Natural killer cell treated with Interleukin-12 subunit alpha and Interleukin-12 subunit beta and Interleukin-15 and Interleukin-18, amount 100 ng/mL, for 72 hours (primary cell): ENCODE results near the gene DEPDC1. TPM values are rescaled to one million over a fixed set of nuclear protein-coding genes. Genes with fewer than 3 reads are reported as not detected.
"Not testable (repeated sequence)": the region's sequence is repeated elsewhere in the genome, so short reads cannot be mapped to it uniquely, and the experiment has no call there.

Experiments used
- ATAC-seq, 2 donors: fragments of 150-1000 bp; cut with Tn5 transposase in 1 of 2; sonication (Bioruptor Pico), chemical (Tn5 transposase) in 1 of 2; 2 replicates each; pipeline ENCODE4 v1.10.0; 2021
- DNase-seq: peaks from one replicate; pipeline ENCODE4 v3.0.0; 2022; ENCODE audit warnings: low spot score
- H3K27ac Mint-ChIP-seq, 2 donors: 1 replicate in 1 of 2; 2 replicates in 1 of 2; pipeline ENCODE4 v1.8.0; 2022; ENCODE audit warnings: mixed read lengths in 2 of 2, mild to moderate bottlenecking in 1 of 2, moderate library complexity in 1 of 2
- H3K27me3 Mint-ChIP-seq, 2 donors: 1 replicate in 1 of 2; 2 replicates in 1 of 2; pipeline ENCODE4 v1.8.0; 2022; ENCODE audit warnings: mixed read lengths in 2 of 2
- H3K36me3 Mint-ChIP-seq: one replicate; pipeline ENCODE4 v1.8.0; 2022; ENCODE audit warnings: mixed read lengths
- H3K4me1 Mint-ChIP-seq, 2 donors: 1 replicate in 1 of 2; 2 replicates in 1 of 2; pipeline ENCODE4 v1.8.0; 2022; ENCODE audit warnings: low read depth in 2 of 2, mixed read lengths in 2 of 2, mild to moderate bottlenecking in 1 of 2
- H3K4me3 Mint-ChIP-seq: one replicate; pipeline ENCODE4 v1.8.0; 2022; ENCODE audit warnings: mixed read lengths
- H3K9me3 Mint-ChIP-seq: 2 replicates; pipeline ENCODE4 v1.8.0; 2022; ENCODE audit warnings: mixed read lengths
- total RNA-seq, 2 donors: library from RNA; stranded (reverse); gene quantifications; one replicate each; pipeline ENCODE4 v1.2.3, GENCODE V29; 2022

DEPDC1 gene
- total RNA-seq, 2 donors from 2014 or later: 10.7 to 20.9 TPM

DNA sequence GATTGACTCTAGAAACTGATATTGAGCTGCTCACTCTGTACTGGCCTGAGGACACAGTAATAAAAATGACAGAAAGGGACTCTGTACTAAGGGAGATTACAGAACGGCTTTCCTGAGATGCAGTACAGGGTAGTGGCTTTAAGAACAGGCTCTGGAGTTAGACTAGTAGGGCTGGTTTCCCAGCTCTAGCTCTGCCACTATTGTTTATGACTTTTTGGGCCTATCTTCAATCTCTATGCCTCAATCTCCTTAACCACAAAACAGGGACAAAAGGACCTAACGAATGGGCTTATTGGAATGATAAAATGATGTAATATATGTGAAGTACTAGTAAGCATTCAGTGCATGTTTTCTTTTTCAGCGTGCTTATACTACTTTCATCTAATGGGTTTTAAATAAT, 1.4 kb downstream of the DEPDC1 start:
- Mint-ChIP-seq H3K27ac (no peak overlapping the region), H3K36me3 (peaks cover 12% of the 10 kb centered on the region), H3K4me1 (peaks cover 24% of the 10 kb centered on the region in 2 donors), H3K4me3 (peak overlapping the region; percentile 82), H3K9me3 (no peaks in the 10 kb centered on the region), H3K27me3 (peaks cover 0 to 2% of the 10 kb centered on the region in 2 donors)
- DNase-seq: no peak
- ATAC-seq: no peak

DNA sequence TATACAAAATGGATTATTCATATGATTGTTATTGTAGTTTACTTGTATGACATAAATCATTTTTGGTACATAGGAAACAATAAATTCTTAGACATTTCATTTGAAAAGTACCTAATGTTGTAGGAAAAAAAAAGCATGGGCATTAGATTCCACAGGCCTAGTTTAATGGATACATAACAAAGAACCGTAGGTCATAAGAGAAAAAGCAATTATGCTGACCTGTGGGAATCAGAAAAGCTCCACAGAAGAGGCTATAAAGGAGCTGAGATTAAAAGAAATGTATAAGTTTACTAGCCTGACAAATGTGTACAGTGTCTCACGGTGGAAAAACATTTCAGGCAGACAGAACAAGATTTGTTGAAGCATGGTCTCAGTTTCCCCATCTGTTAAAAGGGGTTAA, 3.7 kb downstream of the DEPDC1 start:
- Mint-ChIP-seq H3K4me3 (no peak overlapping the region), H3K4me1 (peaks cover 19 to 24% of the 10 kb centered on the region in 2 donors), H3K27ac (no peak overlapping the region), H3K27me3 (no peaks in the 10 kb centered on the region), H3K36me3 (peaks cover 18% of the 10 kb centered on the region), H3K9me3 (no peaks in the 10 kb centered on the region)
- DNase-seq: no peak
- no peak for ATAC-seq

DNA sequence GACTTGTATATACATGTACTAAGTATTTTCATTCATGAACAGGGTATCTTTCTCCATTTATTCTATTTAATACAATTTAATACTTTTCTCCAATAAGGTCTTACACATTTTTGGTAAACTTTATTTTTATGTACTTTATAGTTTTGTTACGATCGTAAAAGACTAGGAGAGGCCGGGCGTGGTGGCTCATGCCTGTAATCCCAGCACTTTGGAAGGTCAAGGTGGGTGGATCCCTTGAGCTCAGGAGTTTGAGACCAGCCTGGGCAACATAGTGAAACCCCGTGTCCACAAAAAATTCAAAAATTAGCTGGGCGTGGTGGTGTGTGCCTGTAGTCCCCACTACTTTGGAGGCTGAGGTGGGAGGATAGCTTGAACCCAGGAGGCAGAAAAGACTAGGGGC, 4.6 kb downstream of the DEPDC1 start:
- not testable (repeated sequence) for H3K27ac Mint-ChIP-seq, DNase-seq, ATAC-seq, H3K9me3 Mint-ChIP-seq, H3K4me3 Mint-ChIP-seq, H3K27me3 Mint-ChIP-seq
- H3K4me1 Mint-ChIP-seq: peaks cover 13 to 16% of the 10 kb centered on the region in 2 donors
- peaks cover 18% of the 10 kb centered on the region for H3K36me3 Mint-ChIP-seq

DNA sequence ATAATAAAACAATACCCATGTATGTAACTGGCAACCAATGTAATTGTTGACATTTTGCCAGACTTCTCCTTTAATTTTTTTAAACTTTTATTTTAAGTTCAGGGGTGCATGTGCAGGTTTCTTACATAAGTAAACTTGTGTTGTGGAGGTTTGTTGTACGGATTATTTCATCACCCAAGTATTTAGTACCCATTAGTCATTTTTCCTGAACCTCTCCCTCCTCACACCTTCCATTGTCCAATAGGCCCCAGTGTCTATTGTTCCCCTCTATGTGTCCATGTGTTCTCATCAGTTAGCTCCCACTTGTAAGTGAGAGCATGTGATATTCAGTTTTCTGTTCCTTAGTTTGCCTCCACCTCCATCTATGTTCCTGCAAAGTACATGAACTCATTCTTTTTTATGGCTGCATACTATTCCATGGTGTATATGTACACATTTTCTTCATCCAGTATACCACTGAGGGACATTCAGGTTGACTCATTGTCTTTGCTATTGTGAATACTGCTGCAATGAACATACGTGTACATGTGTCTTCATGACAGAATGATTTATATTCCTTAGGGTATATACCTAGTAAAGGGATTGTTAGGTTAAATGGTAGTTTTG, 6.7 kb downstream of the DEPDC1 start:
- H3K4me1 Mint-ChIP-seq: peaks cover 0 to 6% of the 10 kb centered on the region in 2 donors
- no peaks in the 10 kb centered on the region for H3K27me3 Mint-ChIP-seq
- H3K27ac Mint-ChIP-seq: no peak overlapping the region
- no peak overlapping the region for H3K4me3 Mint-ChIP-seq
- peaks cover 18% of the 10 kb centered on the region for H3K36me3 Mint-ChIP-seq
- no peaks in the 10 kb centered on the region for H3K9me3 Mint-ChIP-seq
- ATAC-seq (no peak), DNase-seq (no peak)

DNA sequence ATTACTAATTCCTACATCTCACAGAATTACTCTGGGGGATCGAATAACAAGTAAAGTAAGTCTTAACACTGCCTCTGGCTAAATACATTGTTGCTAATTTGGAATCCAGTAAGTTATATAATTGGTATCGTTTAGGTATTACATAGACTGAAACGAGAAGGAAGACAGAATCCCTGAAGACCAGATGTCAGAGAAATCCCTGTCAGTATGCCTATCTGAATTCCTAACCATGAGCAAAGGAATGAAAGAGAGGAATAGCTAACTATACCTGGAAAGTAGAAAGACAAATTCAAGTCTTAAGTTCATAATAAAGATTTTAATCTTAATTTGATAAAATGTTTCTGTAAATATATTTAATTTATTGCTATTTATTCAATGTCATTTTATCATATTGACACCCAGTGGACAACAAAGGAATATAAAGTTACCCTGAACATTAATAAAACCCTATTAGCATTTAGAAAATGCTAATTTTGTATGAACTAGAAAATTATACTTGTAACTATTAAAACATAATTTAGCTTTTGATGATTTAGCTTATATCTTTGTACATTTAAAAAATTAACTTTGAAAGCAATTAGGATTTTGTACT, 11.4 kb downstream of the DEPDC1 start:
- H3K4me1 Mint-ChIP-seq: no peaks in the 10 kb centered on the region
- ATAC-seq: no peak

DNA sequence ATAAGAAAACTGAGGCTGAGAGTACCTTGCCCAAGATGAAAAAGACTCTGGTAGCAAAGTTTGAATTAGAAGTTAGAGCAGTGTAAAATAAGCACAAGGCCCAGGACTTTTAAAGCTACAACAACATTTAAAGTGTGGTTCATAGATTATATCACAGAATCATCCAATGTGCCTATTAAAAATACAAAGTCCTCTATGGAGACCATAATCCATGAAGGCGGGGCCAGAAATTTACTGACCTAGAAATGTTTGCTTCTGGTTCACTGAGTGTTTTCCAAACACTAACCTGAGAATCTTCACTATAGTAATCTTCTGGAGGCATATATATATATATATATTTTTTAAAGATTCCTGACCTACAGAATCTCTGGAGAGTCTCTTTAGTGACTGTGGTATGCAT, 12.3 kb downstream of the DEPDC1 start:
- Mint-ChIP-seq H3K27me3 (no peaks in the 10 kb centered on the region), H3K4me3 (no peak overlapping the region), H3K27ac (no peak overlapping the region), H3K4me1 (peaks cover 0 to 3% of the 10 kb centered on the region in 2 donors), H3K36me3 (peaks cover 13% of the 10 kb centered on the region), H3K9me3 (no peaks in the 10 kb centered on the region)
- ATAC-seq (no peak), DNase-seq (no peak)

More for the DNA sequence above, 11.4 kb downstream of the DEPDC1 start:
- H3K4me3 Mint-ChIP-seq: no peak overlapping the region
- H3K9me3 Mint-ChIP-seq: no peaks in the 10 kb centered on the region
- DNase-seq: no peak
- peaks cover 18% of the 10 kb centered on the region for H3K36me3 Mint-ChIP-seq
- no peak overlapping the region for H3K27ac Mint-ChIP-seq
- H3K27me3 Mint-ChIP-seq: no peaks in the 10 kb centered on the region

DNA sequence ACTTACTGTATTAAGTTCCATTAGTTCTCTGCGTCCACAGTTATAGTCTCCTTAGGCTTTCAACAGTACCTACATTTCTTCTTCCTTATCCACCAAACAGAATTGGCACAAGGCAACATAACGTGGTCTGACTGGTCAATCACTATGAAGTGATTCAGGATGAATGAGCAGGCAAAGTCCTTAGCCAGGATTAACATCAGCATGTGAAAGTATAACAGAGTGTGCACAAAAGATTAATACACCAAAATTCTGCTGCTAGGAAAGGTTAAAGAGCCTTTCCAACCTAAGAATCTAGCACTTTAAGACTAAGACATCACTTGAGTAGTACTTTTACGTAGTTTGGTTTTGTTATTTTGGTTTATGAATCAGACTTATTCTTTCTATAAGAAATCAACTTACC, 15.8 kb downstream of the DEPDC1 start:
- no peak for DNase-seq
- Mint-ChIP-seq H3K9me3 (no peaks in the 10 kb centered on the region), H3K27me3 (no peaks in the 10 kb centered on the region), H3K4me3 (no peak overlapping the region), H3K36me3 (peaks cover 13% of the 10 kb centered on the region), H3K27ac (no peak overlapping the region), H3K4me1 (peaks cover 0 to 3% of the 10 kb centered on the region in 2 donors)
- ATAC-seq: no peak

DNA sequence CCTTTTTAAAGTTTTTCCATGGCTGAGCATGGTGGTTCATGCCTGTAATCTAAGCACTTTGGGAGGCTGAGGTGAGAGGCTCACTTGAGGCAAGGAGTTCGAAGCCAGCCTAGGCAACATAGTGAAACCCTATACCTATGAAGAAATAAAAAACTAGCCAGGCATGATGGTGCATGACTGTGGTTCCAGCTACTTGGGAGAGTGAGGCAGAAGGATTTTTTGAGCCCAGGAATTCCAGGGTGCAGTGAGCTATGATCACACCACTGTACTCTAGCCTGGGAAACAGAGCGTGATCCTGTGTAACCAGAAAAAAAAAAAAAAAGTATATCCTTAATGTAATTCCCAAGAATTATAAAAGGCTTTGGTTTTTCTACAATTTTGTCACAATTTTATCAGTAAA, 17.4 kb downstream of the DEPDC1 start:
- Mint-ChIP-seq H3K4me3 (no peak overlapping the region), H3K9me3 (no peaks in the 10 kb centered on the region), H3K27me3 (no peaks in the 10 kb centered on the region), H3K36me3 (peaks cover 13% of the 10 kb centered on the region), H3K27ac (no peak overlapping the region), H3K4me1 (peaks cover 0 to 3% of the 10 kb centered on the region in 2 donors)
- ATAC-seq (no peak), DNase-seq (no peak)

DNA sequence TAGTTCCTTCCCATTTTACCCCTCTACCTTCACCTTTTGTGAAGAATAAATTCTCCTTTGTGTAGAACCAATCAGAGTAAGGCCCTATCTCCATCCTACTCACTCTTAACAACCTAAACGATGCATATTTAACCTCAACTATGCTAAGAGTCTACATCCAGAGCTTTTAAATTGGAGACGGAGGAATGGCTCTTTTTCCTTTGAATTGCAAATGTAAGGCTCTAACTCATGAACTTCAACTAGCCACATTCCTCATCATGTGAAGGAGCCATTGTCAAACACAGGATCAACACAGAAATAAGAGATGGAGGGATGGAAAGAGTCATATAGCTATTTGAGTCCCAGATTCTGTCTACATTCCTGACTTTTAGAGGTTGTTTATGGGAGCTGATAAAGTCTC, 18.2 kb downstream of the DEPDC1 start:
- Mint-ChIP-seq H3K27ac (no peak overlapping the region), H3K9me3 (peaks cover 2% of the 10 kb centered on the region), H3K27me3 (no peaks in the 10 kb centered on the region), H3K36me3 (peaks cover 15% of the 10 kb centered on the region), H3K4me1 (peaks cover 0 to 3% of the 10 kb centered on the region in 2 donors), H3K4me3 (no peak overlapping the region)
- ATAC-seq (no peak), DNase-seq (no peak)

DNA sequence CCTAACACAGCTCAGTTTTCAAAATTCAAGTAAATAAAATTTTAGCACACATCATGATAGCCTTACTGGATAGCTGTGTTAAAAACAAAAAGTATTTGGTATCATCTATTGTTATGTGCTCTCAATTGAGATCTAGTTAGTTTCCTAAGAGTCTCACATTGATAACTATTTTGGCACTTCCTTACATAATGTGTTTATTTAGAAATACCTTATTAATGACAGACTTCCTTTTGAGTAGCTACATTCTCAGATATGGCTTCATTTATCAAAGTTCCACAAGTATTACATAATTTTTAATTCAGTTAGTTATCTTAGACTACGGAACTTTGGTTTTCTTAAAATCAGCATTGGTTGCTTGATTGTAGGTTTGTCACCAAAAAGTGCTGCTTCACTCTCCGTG, 20.3 kb downstream of the DEPDC1 start:
- not testable (repeated sequence) for H3K27me3 Mint-ChIP-seq, DNase-seq, H3K27ac Mint-ChIP-seq, ATAC-seq, H3K4me1 Mint-ChIP-seq, H3K4me3 Mint-ChIP-seq, H3K36me3 Mint-ChIP-seq, H3K9me3 Mint-ChIP-seq

DNA sequence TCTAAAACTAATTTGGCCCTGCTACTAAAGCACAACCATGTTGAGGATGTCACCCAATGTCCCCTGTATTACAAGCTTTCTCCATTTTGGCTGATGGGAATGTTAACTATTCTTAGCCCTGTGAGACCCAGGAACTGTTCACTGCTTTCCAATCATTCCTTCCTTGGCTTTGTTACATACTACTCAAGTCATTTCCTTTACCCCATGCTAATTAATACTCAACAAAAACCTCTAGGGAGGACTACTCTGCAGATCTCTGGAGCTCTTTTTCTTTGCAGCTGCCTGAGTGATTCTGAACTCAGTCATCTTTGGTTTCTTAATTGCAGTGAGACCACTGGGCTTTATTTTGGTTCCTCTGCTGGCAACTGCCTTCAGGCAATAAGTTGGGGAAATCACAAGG, 23.8 kb downstream of the DEPDC1 start:
- no peak overlapping the region for H3K4me3 Mint-ChIP-seq
- H3K27ac Mint-ChIP-seq: no peak overlapping the region
- DNase-seq (no peak), ATAC-seq (no peak)
- peaks cover 8% of the 10 kb centered on the region for H3K9me3 Mint-ChIP-seq
- no peaks in the 10 kb centered on the region for H3K4me1 Mint-ChIP-seq
- H3K27me3 Mint-ChIP-seq: no peaks in the 10 kb centered on the region
- peaks cover 4% of the 10 kb centered on the region for H3K36me3 Mint-ChIP-seq

DNA sequence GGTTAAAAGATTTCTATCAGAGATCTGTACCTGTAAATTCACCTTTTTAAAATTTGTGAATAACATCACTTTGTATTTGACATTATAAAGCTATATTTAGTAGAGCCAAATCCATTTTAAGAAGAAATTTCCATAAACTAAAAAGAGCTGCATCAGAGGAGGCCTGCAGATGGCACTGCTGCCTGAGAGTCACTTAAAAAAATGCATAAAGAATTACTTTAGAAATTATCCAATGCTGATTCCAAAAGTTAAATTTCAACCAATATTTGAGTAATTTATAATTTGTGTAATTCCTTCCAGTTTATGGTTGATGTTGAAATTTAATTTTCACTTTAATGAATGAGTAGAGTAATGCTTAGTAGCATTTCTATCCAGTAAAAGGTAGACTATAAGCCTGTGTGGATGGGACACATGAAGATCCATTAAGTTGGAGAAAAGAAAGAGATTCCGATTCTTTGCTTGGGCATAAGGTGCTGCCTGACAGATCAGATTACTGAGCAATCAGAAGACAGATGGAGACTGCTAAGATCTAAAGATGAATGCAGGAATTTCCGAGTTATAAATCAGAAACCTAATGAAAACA, 26.4 kb downstream of the DEPDC1 start:
- no peaks in the 10 kb centered on the region for H3K4me1 Mint-ChIP-seq
- DNase-seq (no peak), ATAC-seq (no peak)
- H3K36me3 Mint-ChIP-seq: peaks cover 4% of the 10 kb centered on the region
- peaks cover 0 to under 1% of the 10 kb centered on the region in 2 donors for H3K27me3 Mint-ChIP-seq
- H3K9me3 Mint-ChIP-seq: peaks cover 8% of the 10 kb centered on the region
- no peak overlapping the region for H3K27ac Mint-ChIP-seq
- H3K4me3 Mint-ChIP-seq: no peak overlapping the region

DNA sequence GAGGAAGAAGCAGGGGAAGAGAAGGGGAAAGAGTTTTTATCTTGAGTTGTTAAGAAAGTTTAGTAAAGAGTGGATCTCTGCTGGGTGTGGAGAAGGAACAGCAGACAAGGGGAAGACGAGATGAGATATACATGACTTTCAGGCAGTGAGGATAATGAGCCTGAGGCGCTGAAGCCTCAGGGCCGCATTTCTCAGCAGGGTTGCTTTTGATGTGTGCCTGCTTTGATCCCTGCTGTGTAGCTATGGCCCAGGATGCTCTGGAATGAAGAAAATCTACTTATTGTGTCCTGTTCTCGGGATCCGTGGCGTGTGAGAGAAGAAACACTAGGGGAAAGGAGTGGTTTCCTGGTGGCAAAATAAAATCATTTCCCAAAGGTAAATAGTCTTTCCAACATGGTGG, 32.0 kb downstream of the DEPDC1 start:
- H3K4me1 Mint-ChIP-seq: no peaks in the 10 kb centered on the region
- H3K4me3 Mint-ChIP-seq: no peak overlapping the region
- H3K9me3 Mint-ChIP-seq: peaks cover 10% of the 10 kb centered on the region
- no peak for ATAC-seq
- peaks cover 5 to 18% of the 10 kb centered on the region in 2 donors for H3K27me3 Mint-ChIP-seq
- no peak for DNase-seq
- no peak overlapping the region for H3K27ac Mint-ChIP-seq
- peaks cover 15% of the 10 kb centered on the region for H3K36me3 Mint-ChIP-seq

DNA sequence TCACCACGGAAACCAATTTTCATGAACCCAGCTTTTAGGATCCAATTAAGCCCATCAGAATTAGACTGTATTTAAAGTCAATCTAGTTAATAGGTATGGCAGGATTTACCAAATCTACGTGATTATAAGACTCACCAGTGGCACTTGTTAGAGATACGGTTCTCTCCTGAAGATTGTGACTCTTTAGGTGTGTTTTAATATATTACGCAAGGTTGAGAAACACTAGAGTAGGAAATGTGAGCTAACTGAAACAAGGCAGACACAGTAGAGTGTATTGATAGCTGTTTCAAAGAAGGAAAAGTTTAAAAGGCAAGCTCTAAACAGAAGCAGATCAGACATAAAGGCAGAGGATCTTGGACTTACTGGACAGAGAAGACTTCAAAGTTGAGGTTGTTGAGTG, 35.9 kb downstream of the DEPDC1 start:
- Mint-ChIP-seq H3K27me3 (peaks cover 5 to 27% of the 10 kb centered on the region in 2 donors), H3K9me3 (peaks cover 10% of the 10 kb centered on the region), H3K4me3 (no peak overlapping the region), H3K4me1 (no peaks in the 10 kb centered on the region), H3K27ac (no peak overlapping the region), H3K36me3 (peaks cover 15% of the 10 kb centered on the region)
- DNase-seq: no peak
- ATAC-seq: no peak
